Motor neuron (in vitro differentiated cells): ENCODE measurements around the gene VPS36. TPM values are rescaled to one million over a fixed set of nuclear protein-coding genes. Genes with fewer than 3 reads are reported as not detected.

Experiments used
- ATAC-seq, 8 experiments: fragments of 200-7000 bp; cut with Tn5 transposase; replicated peaks in 6 of 8; 2 replicates each; pipeline ENCODE4 v1.8.0; 2021; ENCODE audit warnings: mild to moderate bottlenecking in 8 of 8, moderate library complexity in 8 of 8
- H3K27ac ChIP-seq, 2 donors: fragments of 250-450 bp; sonication (Bioruptor Pico); 2 replicates each; pipeline ENCODE4 v1.9.0; 2021; ENCODE audit warnings: antibody characterized with exemption in 2 of 2, mild to moderate bottlenecking in 2 of 2, moderate library complexity in 1 of 2
- H3K4me1 ChIP-seq, 2 donors: fragments of 250-450 bp; sonication (Bioruptor Pico); replicated peaks in 1 of 2; 2 replicates each; pipeline ENCODE4 v1.6.1; 2021; ENCODE audit warnings: antibody characterized with exemption in 2 of 2, mild to moderate bottlenecking in 2 of 2, moderate library complexity in 1 of 2
- H3K4me3 ChIP-seq, 5 donors: fragments of 250-450 bp; sonication (Bioruptor Pico); 2 replicates each; pipeline ENCODE4 v1.9.0; 2021; ENCODE audit warnings: antibody characterized with exemption in 5 of 5, mild to moderate bottlenecking in 5 of 5, moderate library complexity in 4 of 5
- WGBS, 10 experiments: fragments of 450-650 bp; shearing (Covaris generic); methylation state at CpG; one replicate each; pipeline ENCODE4 v1.0.0; 2022; 5-methylcytosine and 5-hydroxymethylcytosine counted together
- in situ Hi-C, 9 experiments: fragments of 400-800 bp; cut with MboI; loops; one replicate each; pipeline ENCODE4 v1.15.0; 2021; ENCODE audit warnings: low sequenced_read_pairs in 9 of 9, low pct_unique_long_range_greater_than_20kb in 2 of 9; ENCODE audit not compliant: unreplicated experiment in 9 of 9
- total RNA-seq, 8 experiments: library from RNA; unstranded; fragments of 300-600 nt; gene quantifications; 2 replicates each; pipeline versions ENCODE4 v1.2.3 to v1.2.4, GENCODE V29; 2022

VPS36 gene
- total RNA-seq, 8 experiments from 2014 or later = 22.3 to 61.9 (median 31.3) TPM

DNA sequence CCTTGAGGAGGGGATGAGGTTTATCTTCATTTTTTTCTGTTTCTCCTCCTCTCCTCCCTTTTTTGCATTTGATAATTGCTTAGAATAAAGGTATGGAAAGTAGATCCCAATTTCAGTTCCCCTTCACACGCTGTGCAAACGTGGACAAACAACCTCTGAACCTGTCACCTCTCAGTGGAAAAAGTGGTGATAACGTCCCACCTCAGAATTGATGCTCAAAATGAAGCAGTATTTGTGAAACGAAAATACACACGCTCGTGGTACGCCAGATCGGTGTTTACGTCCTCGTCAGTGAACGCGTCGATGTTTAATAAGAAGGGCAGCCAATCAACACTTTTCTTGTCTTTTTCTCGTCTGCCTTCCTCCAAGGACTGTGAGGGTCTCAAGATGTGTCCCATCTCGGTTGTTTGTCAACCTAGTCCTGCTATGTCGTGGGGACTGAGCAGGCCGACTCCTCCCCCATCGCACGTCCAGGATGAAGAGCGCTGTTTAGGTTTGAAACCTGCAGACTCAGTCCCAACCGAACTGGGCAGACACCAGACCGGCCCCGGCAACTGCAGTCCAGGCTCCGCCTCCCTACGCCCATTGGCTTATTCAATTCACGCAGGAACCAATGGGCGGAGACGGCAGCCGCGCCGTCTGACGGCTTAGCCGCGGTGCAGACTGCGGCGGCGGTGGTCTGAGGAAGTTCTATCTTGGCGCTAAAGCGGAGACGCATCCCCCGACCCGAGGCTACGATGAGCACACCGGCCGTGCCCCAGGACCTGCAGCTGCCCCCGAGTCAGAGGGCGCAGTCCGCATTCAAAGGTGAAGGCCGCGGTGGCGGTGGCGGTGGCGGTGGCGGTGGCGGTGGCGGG is 4.6 kb upstream of the VPS36 start, which contains the start of gene CKAP2:
Gene CKAP2 (plus strand): TSS at position 659 of the 857 bp plus-strand sequence. CDS start 79 bp downstream, at position 738.
- ATAC-seq = peak; percentile 86 to 90 (median 88)
- H3K4me1 ChIP-seq = peaks cover 6% of the 10 kb centered on the region in 2 donors
- peak within 1 kb of the TSS; percentile 69 to 80 for H3K27ac ChIP-seq
- H3K4me3 ChIP-seq = peak within 1 kb of the TSS; percentile 83 to 95 (median 91)
- 0 to 4% (median 2%) methylated on average over 4 to 24 of the region's 56 CpGs; no CpG with 5 or more reads in 2 of the 10 experiments for WGBS, 10 experiments
- in situ Hi-C loops = no loop called here

DNA sequence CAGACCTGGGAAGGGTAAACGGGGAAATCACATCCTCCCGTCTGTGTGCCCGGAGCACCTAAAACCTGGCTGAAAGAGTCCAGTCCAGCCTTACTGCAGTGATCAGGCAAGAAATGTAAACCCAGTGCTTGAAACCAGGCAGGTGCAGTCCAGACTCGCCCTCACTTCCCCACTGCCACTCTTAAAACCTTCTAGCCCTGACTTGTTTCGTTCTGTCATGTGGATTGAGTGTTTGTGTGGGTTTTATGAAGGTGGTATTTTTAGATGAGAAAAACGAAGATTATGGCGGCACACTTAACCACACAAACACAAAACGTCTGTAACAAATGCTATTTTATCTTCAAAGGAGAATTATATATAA is 4.0 kb upstream of the VPS36 start:
- WGBS, 10 experiments = 0 to 43% (median 28%) methylated on average over 1 to 7 of the region's 8 CpGs; no CpG with 5 or more reads in 1 of the 10 experiments
- in situ Hi-C loops = no loop called here
- Histone ChIP-seq H3K27ac (peak overlapping the region in 1 of 2 donors; percentile 11), H3K4me3 (peak overlapping the region; percentile 83 to 95 (median 91)), H3K4me1 (peaks cover 6% of the 10 kb centered on the region in 2 donors)
- no peak for ATAC-seq

DNA sequence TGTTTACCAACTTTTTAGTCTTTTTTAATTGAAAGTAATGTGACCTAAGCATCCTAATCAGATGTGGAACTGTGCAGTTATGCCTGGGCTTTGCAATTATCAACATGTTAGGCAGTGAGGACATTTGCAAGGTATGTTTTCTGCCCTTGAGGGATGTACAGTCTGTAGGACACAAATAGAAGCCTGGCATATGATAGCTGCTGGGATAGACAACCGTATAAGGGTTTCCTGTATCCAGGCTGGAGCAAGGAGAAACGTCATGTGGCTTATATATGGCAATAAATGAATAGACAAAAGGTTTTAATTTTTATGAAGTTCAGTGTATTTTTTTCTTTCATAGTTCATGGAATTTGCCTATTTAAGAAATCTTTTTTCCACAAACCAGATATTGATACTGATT is 2.0 kb upstream of the VPS36 start:
- H3K4me1 ChIP-seq = peaks cover 12 to 15% of the 10 kb centered on the region in 2 donors
- 16 to 100% (median 71%) methylated on average over 1 to 2 of the region's 2 CpGs; no CpG with 5 or more reads in 1 of the 10 experiments for WGBS, 10 experiments
- no peak for ATAC-seq
- in situ Hi-C loops = no loop called here
- no peak overlapping the region for H3K27ac ChIP-seq
- no peak overlapping the region for H3K4me3 ChIP-seq

DNA sequence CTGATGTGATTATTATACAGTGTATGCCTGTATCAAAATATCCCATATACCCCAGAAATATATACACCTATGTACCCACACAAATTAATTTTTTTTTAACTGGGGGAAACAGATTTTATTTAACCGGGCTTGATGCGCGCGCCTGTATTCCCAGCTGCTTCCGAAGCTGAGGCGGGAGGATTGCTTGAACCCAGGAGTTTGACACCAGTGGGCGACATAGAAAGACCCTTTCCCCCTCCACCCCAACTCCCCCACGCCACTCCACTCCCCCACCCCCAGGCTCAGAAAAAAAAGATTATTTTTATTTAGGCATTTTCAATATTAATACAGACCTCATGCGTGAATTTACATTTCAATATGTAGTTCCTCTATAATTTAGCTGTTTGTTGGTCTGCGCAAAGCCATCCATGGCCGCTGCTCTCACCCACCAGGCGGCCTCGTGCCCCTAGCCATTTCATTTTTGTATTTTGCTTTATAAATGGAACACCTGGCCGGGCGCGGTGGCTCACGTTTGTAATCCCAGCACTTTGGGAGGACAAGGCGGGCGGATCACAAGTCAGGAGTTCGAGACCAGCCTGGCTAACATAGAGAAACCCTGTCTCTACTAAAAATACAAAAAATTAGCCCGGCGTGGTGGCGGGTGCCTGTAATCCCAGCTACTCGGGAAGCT is 836 bp upstream of the VPS36 start:
- no peak overlapping the region for H3K27ac ChIP-seq
- 90 to 100% (median 100%) methylated on average over 1 to 16 of the region's 24 CpGs for WGBS, 10 experiments
- peaks cover 9 to 10% of the 10 kb centered on the region in 2 donors for H3K4me1 ChIP-seq
- H3K4me3 ChIP-seq = no peak overlapping the region
- no peak for ATAC-seq
- in situ Hi-C loops = no loop called here

DNA sequence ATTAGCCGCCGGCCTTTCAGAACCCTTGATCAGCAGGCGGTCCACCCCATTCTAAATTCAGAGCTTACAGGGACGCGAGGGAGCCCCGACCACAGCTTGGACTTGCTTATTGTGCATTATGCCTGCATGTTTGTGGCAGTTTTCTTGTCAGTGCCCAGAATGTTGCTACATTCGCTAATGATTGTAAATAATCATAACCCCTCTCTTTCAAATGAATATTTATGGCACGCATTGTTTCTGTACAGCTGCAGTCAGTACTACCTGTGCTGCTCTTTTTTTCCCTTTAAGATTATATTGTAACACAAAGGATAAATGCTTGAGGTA is 321 bp upstream of the VPS36 start:
- Histone ChIP-seq H3K27ac (no peak overlapping the region), H3K4me3 (peak overlapping the region; percentile 53 to 82 (median 60)), H3K4me1 (peaks cover 9% of the 10 kb centered on the region in 2 donors)
- 0 to 100% (median 25%) methylated on average over 1 to 4 of the region's 8 CpGs; no CpG with 5 or more reads in 2 of the 10 experiments for WGBS, 10 experiments
- in situ Hi-C loops = no loop called here
- no peak for ATAC-seq

DNA sequence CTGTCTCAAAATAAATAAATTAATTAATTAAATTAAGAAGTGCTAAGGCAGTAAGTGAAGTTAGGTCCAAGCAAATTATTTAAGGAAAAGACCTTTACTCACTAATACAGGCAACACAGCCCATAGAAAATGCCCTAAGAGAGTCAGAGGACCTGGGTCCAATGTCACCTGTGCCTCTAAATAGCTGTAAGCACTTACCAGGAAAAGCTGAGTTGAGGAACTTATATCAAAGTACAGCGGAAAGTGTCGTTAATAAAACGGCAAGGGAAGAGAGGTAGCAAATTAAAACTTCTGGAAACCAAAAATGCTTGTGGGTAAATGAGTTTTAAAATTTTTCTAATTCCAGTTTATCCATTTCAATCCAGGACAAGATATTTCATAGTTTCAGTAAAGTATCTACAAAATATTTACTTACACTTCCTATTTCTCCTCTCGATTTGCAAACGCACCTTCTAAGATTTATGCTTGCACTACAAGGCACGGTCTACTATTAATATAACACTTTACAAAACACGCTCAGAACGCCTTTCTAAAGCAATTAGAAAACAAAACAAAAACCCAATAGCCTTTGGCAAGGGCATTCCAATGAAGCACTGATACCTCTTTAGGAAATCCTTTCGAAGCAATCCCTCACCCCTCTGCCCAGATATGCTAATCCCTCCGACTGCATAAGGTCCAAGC is 963 bp downstream of the VPS36 start:
- in situ Hi-C loops = no loop called here
- Histone ChIP-seq H3K27ac (peak overlapping the region; percentile 82 to 90), H3K4me3 (peak overlapping the region; percentile 53 to 82 (median 60)), H3K4me1 (peaks cover 9% of the 10 kb centered on the region in 2 donors)
- ATAC-seq = no peak
- 0 to 39% (median 9%) methylated on average over 2 to 10 of the region's 10 CpGs for WGBS, 10 experiments

DNA sequence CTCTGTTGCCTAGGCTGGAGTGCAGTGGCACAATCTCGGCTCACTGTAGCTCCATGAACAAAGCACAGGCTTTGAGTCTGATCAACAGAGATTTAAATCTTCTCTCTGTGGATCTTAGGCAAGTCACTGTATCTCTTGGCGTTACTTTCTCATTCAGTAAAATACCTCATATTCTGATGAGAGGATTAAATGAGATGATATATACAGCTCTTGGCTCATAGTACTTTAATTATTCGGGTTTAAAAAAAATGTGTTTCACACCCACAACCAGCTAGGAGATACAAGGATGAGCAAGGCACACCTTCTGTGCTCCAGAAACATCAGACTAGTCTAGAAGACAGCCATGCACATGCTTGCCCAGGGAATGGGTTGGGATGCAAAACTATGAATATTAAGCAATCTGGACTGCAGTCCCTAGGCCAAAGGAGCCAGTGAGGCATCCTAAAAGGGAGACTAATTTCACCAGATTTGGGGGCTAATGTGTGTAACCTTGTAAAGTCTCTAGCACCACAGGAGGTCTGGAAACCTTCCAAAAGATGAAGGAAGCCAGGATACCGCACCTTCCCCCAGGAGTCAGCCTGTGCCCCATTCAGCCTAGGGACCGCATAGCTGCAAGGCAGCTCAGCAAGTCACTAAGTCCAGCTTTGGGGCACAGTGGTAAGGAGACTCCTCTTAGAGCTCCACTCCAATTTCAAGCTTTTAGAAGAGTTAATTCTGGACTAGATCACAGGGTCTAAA is 2.5 kb downstream of the VPS36 start:
- in situ Hi-C loops = no loop called here
- no peak for ATAC-seq

DNA sequence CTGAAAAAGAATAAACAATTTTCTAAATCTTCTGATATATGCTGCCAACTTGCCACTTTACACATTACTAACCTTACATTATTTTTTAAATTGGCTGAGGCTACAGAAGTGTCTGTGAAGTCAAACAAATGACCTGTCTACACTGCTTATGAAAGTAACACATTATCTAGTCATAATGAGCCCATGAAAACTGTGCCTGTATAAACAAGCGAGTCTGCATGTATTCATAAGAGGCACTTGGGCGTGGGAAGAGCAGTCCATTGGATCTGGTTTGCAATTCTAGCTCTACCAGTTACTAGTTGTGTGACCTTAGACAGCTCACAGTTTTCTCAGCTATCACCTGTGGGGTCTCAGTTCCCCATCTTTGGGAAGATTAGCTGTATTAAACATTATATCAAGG is 3.1 kb downstream of the VPS36 start:
- in situ Hi-C loops = no loop called here
- Histone ChIP-seq H3K27ac (no peak overlapping the region), H3K4me1 (peaks cover 6 to 9% of the 10 kb centered on the region in 2 donors), H3K4me3 (no peak overlapping the region)
- 0 to 100% (median 64%) methylated on average over 1 to 2 of the region's 2 CpGs; no CpG with 5 or more reads in 2 of the 10 experiments for WGBS, 10 experiments
- ATAC-seq = peak in 2 of 8 experiments; percentile 3

More for the DNA sequence above, 2.5 kb downstream of the VPS36 start:
- 60 to 100% (median 90%) methylated on average over 1 to 5 of the region's 5 CpGs; no CpG with 5 or more reads in 2 of the 10 experiments for WGBS, 10 experiments
- Histone ChIP-seq H3K4me3 (no peak overlapping the region), H3K4me1 (peaks cover 6 to 9% of the 10 kb centered on the region in 2 donors), H3K27ac (no peak overlapping the region)

DNA sequence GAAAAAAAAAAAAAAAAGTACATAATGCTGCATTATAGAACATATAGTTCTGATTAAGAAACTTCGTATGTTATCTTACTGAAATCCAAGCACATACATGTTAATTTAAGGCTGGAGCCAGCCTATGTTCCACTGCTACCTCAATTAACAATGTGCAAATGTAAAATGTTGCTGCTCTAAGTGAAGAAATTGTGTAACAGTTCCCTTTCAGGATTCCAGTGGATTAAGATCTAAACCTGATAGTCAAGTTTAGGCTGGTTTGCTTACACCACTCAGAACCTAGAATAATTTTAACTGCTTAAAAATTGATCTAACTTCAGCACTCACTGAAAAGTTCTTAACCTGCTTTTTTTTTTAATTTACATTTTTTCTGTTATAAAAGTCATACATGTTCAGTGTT is 4.2 kb downstream of the VPS36 start:
- in situ Hi-C loops = no loop called here
- 33 to 100% (median 87%) methylated on average over 1 of the region's 1 CpG; no CpG with 5 or more reads in 2 of the 10 experiments for WGBS, 10 experiments
- Histone ChIP-seq H3K27ac (no peak overlapping the region), H3K4me1 (peaks cover 6 to 9% of the 10 kb centered on the region in 2 donors), H3K4me3 (no peak overlapping the region)
- ATAC-seq = no peak

DNA sequence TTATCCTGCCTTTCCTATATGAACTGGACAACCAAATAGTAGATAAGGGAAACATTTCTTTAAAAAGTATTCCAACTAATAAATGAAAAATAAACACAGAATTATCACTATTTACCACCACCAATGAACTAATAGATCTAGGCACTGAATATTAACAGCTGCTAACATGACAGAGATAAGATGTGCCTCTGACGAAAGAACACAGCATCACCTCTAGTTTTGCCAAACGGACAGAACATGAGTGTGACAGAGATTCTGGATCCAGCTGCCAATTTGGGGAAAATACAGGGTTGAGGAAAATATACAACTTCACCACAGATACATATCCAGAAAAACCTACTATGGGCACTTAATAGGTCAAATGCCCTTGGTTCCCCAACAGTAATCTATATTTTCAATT is 18.0 kb downstream of the VPS36 start:
- 93 to 100% (median 100%) methylated on average over 1 to 2 of the region's 2 CpGs; no CpG with 5 or more reads in 2 of the 10 experiments for WGBS, 10 experiments
- in situ Hi-C loops = no loop called here
- no peak for ATAC-seq
- Histone ChIP-seq H3K27ac (no peak overlapping the region), H3K4me3 (no peak overlapping the region), H3K4me1 (no peaks in the 10 kb centered on the region)

DNA sequence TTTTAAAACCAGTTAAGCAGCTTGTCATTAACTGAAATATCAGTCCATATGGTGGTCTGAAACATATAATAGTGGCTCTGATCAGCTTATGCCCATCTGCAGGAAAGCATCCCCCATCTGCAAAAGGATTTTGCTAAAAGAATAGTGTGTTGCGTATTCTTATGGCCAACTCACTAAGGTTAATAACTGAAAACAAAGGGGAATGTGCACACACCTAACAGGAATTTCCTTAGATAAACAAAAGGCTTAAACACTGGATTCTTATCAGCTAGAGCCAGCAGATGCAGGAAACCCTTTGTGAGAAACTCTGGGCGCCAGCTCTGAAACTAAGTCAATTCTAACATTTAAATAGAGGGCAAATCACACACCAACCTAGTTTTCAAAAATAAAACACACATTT is 22.1 kb downstream of the VPS36 start:
- in situ Hi-C loops = no loop called here
- Histone ChIP-seq H3K4me1 (no peaks in the 10 kb centered on the region), H3K4me3 (no peak overlapping the region), H3K27ac (no peak overlapping the region)
- 60 to 100% (median 93%) methylated on average over 1 to 2 of the region's 2 CpGs; no CpG with 5 or more reads in 2 of the 10 experiments for WGBS, 10 experiments
- ATAC-seq = no peak

DNA sequence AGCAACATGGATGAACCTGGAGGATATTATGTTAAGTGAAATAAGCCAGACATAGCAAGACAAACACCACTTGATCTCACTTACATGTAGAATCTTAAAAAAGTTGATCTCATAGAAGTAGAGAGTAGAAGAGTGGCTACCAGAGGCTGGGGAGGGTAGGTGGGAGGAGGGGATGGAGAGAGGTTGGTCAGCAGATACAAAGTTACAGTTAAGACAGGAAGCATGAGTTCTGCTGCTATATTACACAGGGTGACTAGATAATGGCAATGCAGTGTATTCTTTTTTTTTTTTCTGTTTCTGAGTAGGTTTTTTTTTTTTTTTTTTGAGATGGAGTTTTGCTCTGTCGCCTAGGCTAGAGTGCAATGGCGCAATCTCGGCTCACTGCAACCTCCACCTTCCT is 29.2 kb downstream of the VPS36 start:
- H3K4me3 ChIP-seq = no peak overlapping the region
- WGBS, 10 experiments = 92 to 100% (median 100%) methylated on average over 1 to 3 of the region's 3 CpGs; no CpG with 5 or more reads in 5 of the 10 experiments
- no peaks in the 10 kb centered on the region for H3K4me1 ChIP-seq
- no peak for ATAC-seq
- no peak overlapping the region for H3K27ac ChIP-seq
- in situ Hi-C loops = no loop called here
